Kidney (tissue), 14 donors: Measurements from ENCODE around the gene DZANK1. TPM values are rescaled to one million over a fixed set of nuclear protein-coding genes. Genes with fewer than 3 reads are reported as not detected.

Source experiments
- DNase-seq, 5 donors: peaks; one replicate each; pipeline ENCODE4 v3.0.0-alpha.2; 2013 to 2020
- FAIRE-seq: peaks from 2 replicates; lab custom pipeline; 2012; peaks lifted over from hg19 to GRCh38; lab: Jason Lieb, UNC
- H3K27ac ChIP-seq, 2 donors: one replicate each; pipeline ENCODE4 v1.7.0; 2013; ENCODE audit warnings: low read depth in 2 of 2, low read length in 2 of 2, inconsistent platforms in 1 of 2
- H3K27me3 ChIP-seq: one replicate; pipeline ENCODE4 v1.7.1; 2013; ENCODE audit warnings: low read length, inconsistent platforms; ENCODE audit not compliant: control insufficient read depth, insufficient read depth
- H3K36me3 ChIP-seq, 3 donors: one replicate each; pipeline versions ENCODE4 v1.7.0 to v1.7.1; 2013; ENCODE audit warnings: low read length in 3 of 3, control low read depth in 1 of 3, inconsistent platforms in 1 of 3; ENCODE audit not compliant: insufficient read depth in 3 of 3, control insufficient read depth in 2 of 3
- H3K4me1 ChIP-seq, 3 donors: one replicate each; pipeline versions ENCODE4 v1.7.0 to v1.7.1; 2013; ENCODE audit warnings: low read length in 3 of 3, inconsistent platforms in 1 of 3, low read depth in 1 of 3; ENCODE audit not compliant: control insufficient read depth in 2 of 3, insufficient read depth in 2 of 3
- H3K4me3 ChIP-seq, 3 donors: one replicate each; pipeline versions ENCODE4 v1.7.0 to v1.8.1; 2013; ENCODE audit warnings: low read length in 3 of 3, control low read depth in 1 of 3, inconsistent platforms in 1 of 3
- H3K9ac ChIP-seq, 3 donors: one replicate each; pipeline versions ENCODE4 v1.7.0 to v1.7.1; 2013; ENCODE audit warnings: low read length in 3 of 3, control low read depth in 1 of 3, inconsistent platforms in 1 of 3
- H3K9me3 ChIP-seq, 3 donors: one replicate each; pipeline versions ENCODE4 v1.7.0 to v1.7.1; 2013; ENCODE audit warnings: low read length in 3 of 3, control low read depth in 1 of 3, inconsistent platforms in 1 of 3; ENCODE audit not compliant: control insufficient read depth in 2 of 3, insufficient read depth in 1 of 3
- CTCF ChIP-seq: IDR thresholded peaks from 3 replicates; pipeline ENCODE4 v1.5.1; 2012; ENCODE audit warnings: mild to moderate bottlenecking, moderate library complexity, borderline replicate concordance; ENCODE audit not compliant: insufficient read depth; ENCODE audit errors: extremely low read depth
- intact Hi-C: fragments of 100-400 bp; cut with DNase I; formaldehyde crosslinking; loops from one replicate; pipeline ENCODE4 v1.11.1; 2022
- polyA plus RNA-seq: library from polyadenylated mRNA; stranded (reverse); fragments of 350-450 nt; fragmentation: Illumina TruSeq; extraction: RNeasy Lipid Tissue Mini Kit (QIAGEN cat#74804); gene quantifications from one replicate; pipeline ENCODE4 v1.2.3, GENCODE V29; 2014; ENCODE audit warnings: low read depth, low replicate concordance; ENCODE audit not compliant: insufficient read depth
- total RNA-seq: library from RNA; stranded (reverse); fragmentation: NEBNext Ultra II Directional; extraction: Animal tissue kit (Norgen Biotek cat#: 25700); gene quantifications from one replicate; pipeline ENCODE4 v1.2.1, GENCODE V29; 2021
- donor health status: control.
- donor health status: control.
- donor health status: control.
- donor health status: control.
- donor health status: control.
- donor health status: DM: yes; HTN: yes; CAD: no.
- donor health status: Normal renal cell carcinoma (clear cell type).

DZANK1 gene
- total and polyA plus RNA-seq, 2 donors from 2014 or later, result 3.9 to 6.2 TPM

GRCh38 chr20:18416486-18416885 lies 50.3 kb downstream of the DZANK1 start:
- FAIRE-seq (no peak), DNase-seq (no peak)
- H3K9ac ChIP-seq, result no peak overlapping the region
- intact Hi-C loops, result no loop called here
- no peaks in the 10 kb centered on the region for H3K27me3 ChIP-seq
- no peaks in the 10 kb centered on the region for H3K9me3 ChIP-seq
- H3K4me3 ChIP-seq, result no peak overlapping the region
- no peaks in the 10 kb centered on the region for H3K36me3 ChIP-seq
- TF ChIP-seq CTCF, result no peak
- no peaks in the 10 kb centered on the region for H3K4me1 ChIP-seq
- no peak overlapping the region for H3K27ac ChIP-seq

DNA sequence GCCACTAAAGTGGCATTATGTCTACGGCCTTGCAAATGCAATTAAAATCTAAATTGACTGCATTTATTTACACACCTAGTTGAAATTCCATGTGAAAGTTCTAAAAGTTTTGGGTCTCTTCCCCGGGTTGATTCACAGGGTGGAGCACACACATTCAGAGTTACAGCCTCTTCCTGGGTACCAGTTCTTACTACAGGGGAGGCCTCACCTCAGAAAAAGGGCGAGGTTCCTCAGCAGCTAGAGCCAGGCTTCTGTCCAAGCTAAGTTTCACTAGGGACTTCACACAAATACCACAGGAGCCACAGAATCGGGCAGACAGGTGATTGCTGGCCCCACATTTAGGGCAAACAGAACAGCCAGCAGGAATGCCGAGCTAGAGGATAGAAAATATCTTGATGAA lies 52.7 kb downstream of the DZANK1 start:
- no peak overlapping the region for H3K27ac ChIP-seq
- no peaks in the 10 kb centered on the region for H3K4me1 ChIP-seq
- TF ChIP-seq CTCF, result no peak
- H3K36me3 ChIP-seq, result no peaks in the 10 kb centered on the region
- H3K9me3 ChIP-seq, result no peaks in the 10 kb centered on the region
- DNase-seq (no peak), FAIRE-seq (no peak)
- H3K9ac ChIP-seq, result no peak overlapping the region
- no peaks in the 10 kb centered on the region for H3K27me3 ChIP-seq
- intact Hi-C loops, result no loop called here
- no peak overlapping the region for H3K4me3 ChIP-seq

DNA sequence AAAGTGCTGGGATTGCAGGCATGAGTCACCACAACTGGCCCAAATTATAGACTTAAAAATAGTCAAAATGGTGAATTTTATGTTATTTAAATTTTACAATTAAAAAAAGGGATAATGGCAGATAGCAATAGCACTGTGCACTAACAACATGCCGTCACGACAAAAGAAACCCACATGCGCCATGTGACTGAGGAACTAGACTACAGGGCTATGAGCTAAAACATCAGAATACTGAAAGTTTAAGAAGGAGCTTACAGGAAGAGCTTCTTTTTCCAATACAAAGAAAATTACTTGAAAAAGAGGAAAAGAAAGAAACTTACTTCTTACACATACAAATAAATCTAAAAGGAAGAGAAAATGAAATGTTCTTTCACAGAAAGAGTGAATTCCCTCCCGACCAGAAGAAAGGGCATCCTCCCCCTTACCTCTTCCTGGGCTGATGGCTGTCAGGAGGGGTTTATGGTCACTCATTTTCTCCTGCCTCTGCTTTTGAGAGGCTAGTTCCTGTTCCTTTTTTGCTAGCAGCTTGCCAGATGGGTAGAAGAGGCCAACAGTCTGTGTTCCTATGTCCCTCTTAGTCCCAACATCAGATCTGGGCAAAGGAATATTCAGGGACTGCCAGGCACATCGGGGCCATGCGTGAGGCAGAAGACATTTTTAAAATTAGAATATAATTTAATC lies 54.5 kb downstream of the DZANK1 start:
- DNase-seq, result no peak
- no peak overlapping the region for H3K9ac ChIP-seq
- H3K27ac ChIP-seq, result no peak overlapping the region
- H3K4me3 ChIP-seq, result no peak overlapping the region
- intact Hi-C loops, result no loop called here
- H3K4me1 ChIP-seq, result no peaks in the 10 kb centered on the region
- H3K9me3 ChIP-seq, result no peaks in the 10 kb centered on the region
- no peaks in the 10 kb centered on the region for H3K27me3 ChIP-seq
- TF ChIP-seq CTCF, result no peak
- FAIRE-seq, result no peak
- H3K36me3 ChIP-seq, result no peaks in the 10 kb centered on the region

- no peak for TF ChIP-seq CTCF
- Histone ChIP-seq H3K27ac (no peak overlapping the region), H3K36me3 (peaks cover 0 to 3% (median 0%) of the 10 kb centered on the region in 3 donors), H3K27me3 (no peaks in the 10 kb centered on the region), H3K9me3 (peaks cover 0 to 4% (median 0%) of the 10 kb centered on the region in 3 donors), H3K4me3 (no peak overlapping the region), H3K9ac (no peak overlapping the region), H3K4me1 (no peaks in the 10 kb centered on the region)
- DNase-seq, result no peak
- no peak for FAIRE-seq
- intact Hi-C loops, result no loop called here
Measured at GRCh38 chr20:18405826-18406225, 61.0 kb downstream of the DZANK1 start.
